Subcutaneous abdominal adipose tissue (tissue), 5 donors: Measurements from ENCODE around the gene XKR3.

ENCODE experiments used
- H3K27ac ChIP-seq: one replicate; pipeline ENCODE4 v1.7.0; 2013; ENCODE audit warnings: low read depth, mild to moderate bottlenecking, inconsistent platforms, low read length, moderate library complexity
- H3K27me3 ChIP-seq, 5 donors: one replicate each; pipeline ENCODE4 v1.7.0; 2013; ENCODE audit warnings: low read length in 5 of 5, inconsistent platforms in 1 of 5; ENCODE audit not compliant: control insufficient read depth in 5 of 5, insufficient read depth in 4 of 5
- H3K36me3 ChIP-seq, 5 donors: one replicate each; pipeline ENCODE4 v1.7.0; 2013; ENCODE audit warnings: low read length in 5 of 5; ENCODE audit not compliant: control insufficient read depth in 5 of 5, insufficient read depth in 5 of 5
- H3K4me1 ChIP-seq, 5 donors: one replicate each; pipeline ENCODE4 v1.7.0; 2013; ENCODE audit warnings: low read length in 5 of 5, mild to moderate bottlenecking in 3 of 5, moderate library complexity in 1 of 5; ENCODE audit not compliant: control insufficient read depth in 5 of 5, insufficient read depth in 5 of 5
- H3K4me3 ChIP-seq, 5 donors: one replicate each; pipeline ENCODE4 v1.7.0; 2013; ENCODE audit warnings: low read length in 5 of 5, low read depth in 1 of 5
- H3K9ac ChIP-seq, 5 donors: one replicate each; pipeline ENCODE4 v1.7.0; 2013; ENCODE audit warnings: low read length in 5 of 5, mild to moderate bottlenecking in 4 of 5, moderate library complexity in 3 of 5
- H3K9me3 ChIP-seq, 5 donors: one replicate each; pipeline ENCODE4 v1.7.0; 2013; ENCODE audit warnings: low read length in 5 of 5; ENCODE audit not compliant: control insufficient read depth in 5 of 5
- donor health status: healthy.
- donor health status: healthy.
- donor health status: healthy.
- donor health status: healthy.
- donor health status: healthy.

Gene XKR3

GRCh38 chr22:16838073-16838472 lies 12.9 kb upstream of the XKR3 start:
- Histone ChIP-seq H3K27ac (peak overlapping the region; percentile 54), H3K9me3 (no peaks in the 10 kb centered on the region), H3K4me1 (peaks cover 0 to 13% (median 8%) of the 10 kb centered on the region in 5 donors), H3K9ac (peak overlapping the region in 1 of 5 donors; percentile 44), H3K4me3 (no peak overlapping the region), H3K27me3 (no peaks in the 10 kb centered on the region), H3K36me3 (no peaks in the 10 kb centered on the region)

- Histone ChIP-seq H3K4me1 (peaks cover 0 to 19% (median 8%) of the 10 kb centered on the region in 5 donors), H3K27ac (peak overlapping the region; percentile 86), H3K36me3 (no peaks in the 10 kb centered on the region), H3K27me3 (no peaks in the 10 kb centered on the region), H3K9ac (peak overlapping the region in 1 of 5 donors; percentile 26), H3K4me3 (no peak overlapping the region), H3K9me3 (no peaks in the 10 kb centered on the region)
Measured at GRCh38 chr22:16834971-16835370, 9.8 kb upstream of the XKR3 start.

- Histone ChIP-seq H3K27me3 (no peaks in the 10 kb centered on the region), H3K27ac (no peak overlapping the region), H3K4me3 (no peak overlapping the region), H3K4me1 (peaks cover 0 to 11% (median 8%) of the 10 kb centered on the region in 5 donors), H3K9ac (no peak overlapping the region), H3K36me3 (no peaks in the 10 kb centered on the region), H3K9me3 (no peaks in the 10 kb centered on the region)
Measured at GRCh38 chr22:16831257-16831656, 6.0 kb upstream of the XKR3 start.

GRCh38 chr22:16829985-16830384 lies 4.8 kb upstream of the XKR3 start:
- H3K27me3 ChIP-seq = no peaks in the 10 kb centered on the region
- no peaks in the 10 kb centered on the region for H3K9me3 ChIP-seq
- no peak overlapping the region for H3K27ac ChIP-seq
- H3K4me3 ChIP-seq = no peak overlapping the region
- peaks cover 0 to 15% (median 8%) of the 10 kb centered on the region in 5 donors for H3K4me1 ChIP-seq
- H3K36me3 ChIP-seq = no peaks in the 10 kb centered on the region
- no peak overlapping the region for H3K9ac ChIP-seq

GRCh38 chr22:16828876-16829275 lies 3.7 kb upstream of the XKR3 start:
- Histone ChIP-seq H3K27me3 (no peaks in the 10 kb centered on the region), H3K4me1 (peaks cover 0 to 14% (median 7%) of the 10 kb centered on the region in 5 donors), H3K4me3 (no peak overlapping the region), H3K27ac (no peak overlapping the region), H3K9ac (no peak overlapping the region), H3K9me3 (no peaks in the 10 kb centered on the region), H3K36me3 (no peaks in the 10 kb centered on the region)

GRCh38 chr22:16827506-16827905 lies 2.3 kb upstream of the XKR3 start:
- Histone ChIP-seq H3K9me3 (peaks cover 0 to 1% (median 0%) of the 10 kb centered on the region in 5 donors), H3K27me3 (no peaks in the 10 kb centered on the region), H3K4me1 (peaks cover 0 to 11% (median 4%) of the 10 kb centered on the region in 5 donors), H3K36me3 (no peaks in the 10 kb centered on the region), H3K4me3 (no peak overlapping the region), H3K27ac (no peak overlapping the region), H3K9ac (no peak overlapping the region)

- Histone ChIP-seq H3K4me3 (no peak overlapping the region), H3K36me3 (no peaks in the 10 kb centered on the region), H3K27ac (no peak overlapping the region), H3K9ac (no peak overlapping the region), H3K4me1 (peaks cover 0 to 19% (median 10%) of the 10 kb centered on the region in 5 donors), H3K9me3 (peaks cover 0 to 11% (median 5%) of the 10 kb centered on the region in 5 donors), H3K27me3 (no peaks in the 10 kb centered on the region)
Measured at GRCh38 chr22:16819249-16819648, 6.0 kb downstream of the XKR3 start.

GRCh38 chr22:16818538-16818937 lies 6.7 kb downstream of the XKR3 start:
- Histone ChIP-seq H3K4me1 (peaks cover 0 to 18% (median 10%) of the 10 kb centered on the region in 5 donors), H3K27me3 (no peaks in the 10 kb centered on the region), H3K27ac (no peak overlapping the region), H3K9me3 (peaks cover 0 to 13% (median 5%) of the 10 kb centered on the region in 5 donors), H3K36me3 (no peaks in the 10 kb centered on the region), H3K9ac (no peak overlapping the region), H3K4me3 (no peak overlapping the region)

GRCh38 chr22:16815073-16815472 lies 10.1 kb downstream of the XKR3 start:
- H3K4me3 ChIP-seq = no peak overlapping the region
- peaks cover 0 to 18% (median 10%) of the 10 kb centered on the region in 5 donors for H3K4me1 ChIP-seq
- no peak overlapping the region for H3K27ac ChIP-seq
- peaks cover 0 to 10% (median 5%) of the 10 kb centered on the region in 5 donors for H3K9me3 ChIP-seq
- H3K36me3 ChIP-seq = no peaks in the 10 kb centered on the region
- no peaks in the 10 kb centered on the region for H3K27me3 ChIP-seq
- H3K9ac ChIP-seq = no peak overlapping the region

GRCh38 chr22:16810188-16810802 lies 14.9 kb downstream of the XKR3 start:
- H3K9me3 ChIP-seq = peaks cover 0 to 8% (median 5%) of the 10 kb centered on the region in 5 donors
- H3K9ac ChIP-seq = no peak overlapping the region
- no peak overlapping the region for H3K4me3 ChIP-seq
- H3K27me3 ChIP-seq = no peaks in the 10 kb centered on the region
- H3K36me3 ChIP-seq = no peaks in the 10 kb centered on the region
- no peaks in the 10 kb centered on the region for H3K4me1 ChIP-seq
- no peak overlapping the region for H3K27ac ChIP-seq
